GM19351 (cell line): ENCODE data around the gene CRY1.

Experiments
- ATAC-seq: cut with Tn5 transposase; IDR thresholded peaks from one replicate; pipeline ENCODE4 v1.9.1; 2021; ENCODE audit warnings: mild to moderate bottlenecking, moderate library complexity; ENCODE audit not compliant: unreplicated experiment

Gene CRY1

DNA sequence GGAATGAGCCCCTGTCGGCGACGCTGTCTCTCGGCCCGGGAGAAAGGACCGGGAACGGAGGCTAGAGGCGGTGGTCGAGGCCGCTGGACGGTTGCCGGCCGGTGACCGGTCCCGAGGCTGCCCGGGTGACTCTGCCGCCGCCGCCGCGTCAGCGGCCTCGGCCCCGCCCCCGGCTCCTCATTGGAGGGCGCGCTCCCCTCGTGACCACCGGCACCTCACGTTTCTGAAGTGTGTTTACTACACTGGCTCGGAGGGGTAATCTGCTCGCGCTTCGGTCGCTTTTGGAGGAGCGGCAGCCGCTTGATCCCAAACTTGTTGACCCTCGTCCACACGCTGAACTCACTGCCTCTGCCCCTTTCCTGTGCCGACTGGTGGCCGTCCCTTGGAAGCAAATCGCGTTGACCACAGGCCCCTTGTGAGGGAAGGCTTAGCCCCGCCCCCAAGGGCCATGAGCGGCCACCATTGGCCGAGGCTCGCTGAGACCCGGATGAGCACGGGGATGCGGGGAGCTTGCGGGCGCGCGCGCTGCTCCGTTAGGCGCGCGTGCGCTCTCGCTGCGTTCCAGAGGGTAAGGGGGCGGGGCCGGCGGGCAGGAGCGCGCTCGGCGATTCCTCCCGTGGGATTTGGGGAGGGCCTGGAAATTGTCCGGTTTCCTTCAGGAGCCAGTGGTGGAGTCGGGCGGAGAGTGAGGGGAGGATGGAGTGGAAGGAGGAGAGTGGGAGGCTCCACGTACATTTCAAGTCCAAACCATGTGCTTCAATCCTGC, at the start of gene CRY1:
Gene CRY1, minus strand, starts transcription at position 133 of the 766 bp plus-strand sequence. CDS start 588 bp downstream, outside the sequence.
- ATAC-seq = peak; percentile 85

DNA sequence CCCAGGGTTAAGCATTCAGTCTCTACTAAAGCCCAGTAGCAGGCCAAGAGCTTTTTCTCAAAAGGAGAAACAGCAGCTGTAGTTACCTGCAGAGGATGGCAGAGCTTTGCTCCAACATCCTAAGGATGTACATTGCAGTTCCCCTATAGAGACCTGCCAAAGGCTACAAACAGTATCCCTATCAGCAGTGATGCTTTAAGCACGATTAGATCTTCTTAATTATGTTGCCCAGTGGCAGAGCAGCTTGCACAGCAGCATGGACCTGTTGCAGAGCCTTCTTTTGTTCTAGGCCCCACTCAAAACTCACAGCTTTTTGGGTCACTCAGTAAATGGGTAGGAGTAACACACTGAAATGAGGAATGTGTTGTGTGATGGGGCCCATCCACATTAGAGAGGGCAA, 46.4 kb upstream of the CRY1 start:
- no peak for ATAC-seq

DNA sequence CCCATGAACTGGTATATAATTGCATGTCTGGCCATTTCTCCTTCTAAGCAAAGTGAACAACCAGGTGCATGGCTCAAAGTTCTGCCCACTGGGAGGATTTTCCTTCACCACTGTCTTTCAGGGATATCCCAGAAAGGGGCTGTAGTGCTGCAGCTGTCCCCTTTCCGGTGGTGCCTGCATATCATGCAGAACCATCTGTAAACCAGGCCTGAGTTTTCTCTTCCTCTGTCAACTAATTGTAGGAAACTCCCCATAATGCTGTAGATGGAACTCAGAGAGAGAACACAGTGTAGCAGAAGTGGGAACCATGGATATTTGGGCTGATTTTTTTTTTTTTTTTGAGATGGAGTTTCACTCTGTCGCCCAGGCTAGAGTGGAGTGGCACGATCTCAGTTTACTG, 45.6 kb upstream of the CRY1 start:
- ATAC-seq = no peak

DNA sequence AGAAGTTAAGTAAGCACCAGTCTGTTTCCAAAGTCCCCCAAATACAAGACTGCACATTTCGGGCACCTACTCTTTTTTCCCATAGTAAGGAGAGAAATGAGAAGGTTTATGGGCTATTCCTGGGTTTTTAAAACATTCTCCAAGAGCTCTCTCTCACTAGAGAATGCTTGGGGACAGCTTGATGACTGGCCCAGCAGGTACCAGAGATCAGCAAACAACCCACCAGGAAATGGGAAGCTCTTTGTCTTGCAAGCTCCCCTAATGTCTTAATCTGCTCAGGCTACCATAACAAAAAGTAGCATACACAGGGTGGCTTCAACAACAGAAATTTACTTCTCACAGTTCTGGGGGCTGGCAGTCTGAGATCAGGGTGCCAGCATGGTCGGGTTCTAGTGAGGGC, 41.8 kb upstream of the CRY1 start:
- ATAC-seq = no peak

DNA sequence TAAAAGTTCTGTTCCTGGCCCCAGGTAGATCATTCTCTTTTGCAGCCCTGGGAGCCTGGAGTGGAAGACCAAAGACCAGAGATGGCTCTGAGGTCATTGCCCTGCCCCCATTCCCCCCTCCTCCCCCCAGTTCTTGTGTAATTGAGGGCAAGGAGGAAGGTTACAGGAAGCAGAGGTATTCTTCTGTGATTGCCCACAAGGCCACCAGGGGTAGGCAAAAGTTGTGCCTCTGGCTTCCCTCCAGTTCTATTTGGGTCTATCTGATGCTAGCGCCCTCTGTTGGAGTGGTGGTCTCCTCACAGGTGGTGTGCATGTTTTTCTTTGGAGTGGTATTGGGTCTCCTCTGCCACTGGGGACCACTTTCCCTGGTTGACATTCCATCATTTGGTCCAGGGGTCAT, 41.2 kb upstream of the CRY1 start:
- no peak for ATAC-seq

DNA sequence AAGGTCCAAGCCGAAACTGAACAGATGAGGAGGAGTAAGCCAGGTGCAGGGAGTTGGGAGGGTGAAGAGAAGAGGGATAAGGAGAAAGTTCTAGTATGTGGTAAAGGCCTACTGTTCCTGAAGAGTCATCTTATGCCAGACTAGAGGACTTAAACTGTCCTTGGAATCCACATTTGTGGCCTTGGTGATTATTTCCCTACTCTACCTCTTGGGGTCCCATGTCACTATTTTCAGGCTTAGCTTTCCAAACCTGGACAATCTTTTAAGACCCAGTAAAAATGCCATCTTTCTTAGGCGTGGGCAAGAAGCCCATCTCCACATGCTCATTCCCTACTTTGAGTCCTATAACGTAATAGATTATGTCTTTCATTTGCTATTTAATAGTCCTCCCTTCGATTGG, 40.1 kb upstream of the CRY1 start:
- ATAC-seq = no peak

DNA sequence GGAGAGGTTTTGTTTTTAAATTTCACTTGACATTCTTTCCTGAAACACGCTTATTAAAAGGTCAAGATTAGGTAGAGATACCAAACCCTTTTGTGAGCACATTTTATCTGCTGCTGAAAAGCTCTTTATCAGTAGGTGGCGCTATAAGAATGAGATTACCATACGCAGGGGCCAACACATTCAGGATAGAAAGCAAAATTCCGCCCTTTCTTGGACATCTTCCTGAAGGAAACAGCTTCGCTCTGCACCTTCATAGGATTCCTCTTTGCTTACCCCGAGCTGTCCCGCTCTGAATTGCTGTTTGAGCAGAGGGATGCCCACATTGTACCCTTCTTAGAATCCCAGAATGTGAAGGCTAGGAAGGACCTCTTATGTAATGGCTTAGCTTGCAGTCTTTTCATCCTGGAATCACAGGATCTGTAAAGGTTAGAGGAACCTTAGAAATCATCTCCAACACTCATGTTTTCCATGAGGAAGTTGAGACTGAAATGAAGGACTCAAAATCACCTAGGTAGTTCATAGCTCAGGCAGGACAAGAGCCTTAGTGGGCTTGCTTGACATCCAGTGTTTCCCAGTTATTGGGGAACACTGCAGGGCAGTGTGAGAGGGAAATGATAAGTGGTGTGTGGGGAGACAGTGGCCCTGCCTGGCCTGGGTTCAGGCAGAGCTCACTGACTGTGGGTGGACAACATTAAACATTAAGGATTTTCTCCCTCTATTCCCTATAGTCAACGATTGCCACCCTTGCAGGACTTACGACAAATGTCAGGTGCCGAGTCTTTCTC, 38.7 kb upstream of the CRY1 start:
- ATAC-seq = no peak

DNA sequence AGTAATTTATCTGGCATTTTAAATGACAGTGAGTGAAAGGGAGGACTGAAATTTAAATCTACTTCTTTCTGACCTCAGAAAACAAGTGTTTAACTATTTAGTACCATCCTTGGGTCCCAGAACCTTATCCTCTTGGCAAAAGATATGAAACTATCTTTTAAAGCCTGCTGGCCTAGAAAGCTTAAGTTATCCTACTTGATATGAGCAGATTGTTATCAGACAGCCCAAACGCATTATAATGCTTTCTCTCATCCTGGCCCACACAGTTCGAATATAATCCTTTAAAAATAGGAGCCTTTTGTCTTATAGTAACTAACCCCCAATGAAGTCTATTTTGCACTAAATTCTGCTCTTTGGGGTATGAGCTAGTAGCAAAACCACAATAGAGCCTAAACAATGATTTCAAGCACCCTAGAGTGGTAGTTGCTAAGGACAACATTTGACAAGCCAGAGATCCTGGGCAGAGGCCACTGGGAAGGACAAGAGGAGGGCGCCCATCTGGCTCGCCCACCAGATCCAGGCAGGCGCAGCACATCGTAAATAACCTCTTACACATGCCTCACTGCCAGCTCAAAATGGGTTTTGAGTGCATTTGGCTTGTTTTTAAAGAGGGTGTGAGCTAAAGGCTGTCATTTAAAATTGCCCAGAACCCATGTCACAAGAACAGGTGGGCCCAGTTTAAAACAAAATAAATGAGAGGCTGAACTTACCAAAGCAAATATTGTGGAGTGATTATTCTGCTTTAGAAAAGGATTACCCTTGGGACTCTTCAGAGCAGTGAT, 37.7 kb upstream of the CRY1 start:
- ATAC-seq = no peak

DNA sequence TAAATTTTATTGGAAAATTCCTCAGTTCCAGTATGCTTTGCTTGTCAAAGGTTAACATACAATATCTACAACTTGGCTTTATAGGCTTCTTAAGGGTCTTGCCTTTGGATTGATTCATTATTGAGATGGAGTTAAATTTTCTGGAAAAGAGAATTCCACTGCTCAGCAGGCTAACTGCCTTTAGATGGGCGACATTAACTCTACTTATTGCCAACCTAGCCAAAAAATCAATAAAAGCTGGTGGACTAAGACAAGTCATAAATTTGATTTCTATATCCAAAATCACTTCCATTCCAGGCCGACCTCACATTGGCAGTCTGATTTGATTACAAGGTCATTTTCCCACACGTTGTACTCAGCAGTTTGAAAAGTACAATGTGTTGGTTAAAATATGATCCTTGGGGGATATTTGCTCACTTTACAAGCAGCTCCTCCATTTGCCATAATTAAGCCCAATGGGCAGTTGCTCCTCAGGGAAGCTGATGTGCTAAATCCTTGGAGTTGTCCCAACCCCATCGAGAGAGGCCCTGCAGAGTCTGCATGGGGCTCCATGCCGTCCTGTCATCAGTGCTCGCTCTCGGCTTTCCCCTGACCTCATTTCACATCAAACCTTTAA, 36.1 kb upstream of the CRY1 start:
- ATAC-seq = no peak

DNA sequence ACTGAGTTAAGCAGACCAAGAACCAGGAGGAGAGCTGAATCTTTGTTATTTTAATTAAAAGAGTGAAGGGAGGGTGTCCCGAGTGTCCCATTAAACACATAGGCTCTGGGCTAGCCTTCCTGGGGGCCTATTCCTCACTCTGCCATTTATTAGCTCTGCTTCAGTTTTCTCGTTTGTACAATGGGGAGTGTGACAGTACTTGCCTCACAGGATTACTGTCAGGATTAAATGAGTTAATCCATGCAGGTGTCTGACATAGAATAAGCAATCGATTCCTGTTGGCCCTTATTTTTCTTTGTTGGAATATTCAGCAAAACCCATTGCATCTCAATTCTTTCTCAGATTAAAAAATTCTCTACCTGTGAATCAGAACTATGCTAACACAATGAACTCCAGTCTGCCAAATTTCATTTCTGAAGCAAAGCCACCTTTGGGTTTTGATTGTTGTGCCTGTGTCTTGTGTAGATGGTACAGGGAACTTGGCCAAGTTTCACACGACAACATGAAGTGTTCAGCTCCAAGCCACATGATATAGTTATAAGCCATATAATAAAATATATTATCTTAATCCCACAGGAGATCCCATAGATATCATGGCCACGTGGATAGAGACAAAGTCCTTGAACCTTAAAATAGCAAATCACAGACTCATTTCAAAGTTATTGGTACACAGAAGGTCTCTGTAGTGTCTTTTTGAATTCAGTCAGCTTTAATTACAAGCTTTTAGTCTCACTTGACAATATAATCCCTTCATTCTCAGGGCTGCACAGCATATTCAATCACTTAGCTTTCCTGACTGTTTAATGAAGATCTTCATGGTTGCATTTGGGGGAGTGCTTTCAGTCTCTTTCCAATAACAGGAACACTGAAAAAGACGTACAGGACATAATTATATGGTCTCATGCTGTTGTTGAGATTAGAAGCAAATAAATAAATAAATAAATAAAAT, 34.4 kb upstream of the CRY1 start:
- no peak for ATAC-seq

DNA sequence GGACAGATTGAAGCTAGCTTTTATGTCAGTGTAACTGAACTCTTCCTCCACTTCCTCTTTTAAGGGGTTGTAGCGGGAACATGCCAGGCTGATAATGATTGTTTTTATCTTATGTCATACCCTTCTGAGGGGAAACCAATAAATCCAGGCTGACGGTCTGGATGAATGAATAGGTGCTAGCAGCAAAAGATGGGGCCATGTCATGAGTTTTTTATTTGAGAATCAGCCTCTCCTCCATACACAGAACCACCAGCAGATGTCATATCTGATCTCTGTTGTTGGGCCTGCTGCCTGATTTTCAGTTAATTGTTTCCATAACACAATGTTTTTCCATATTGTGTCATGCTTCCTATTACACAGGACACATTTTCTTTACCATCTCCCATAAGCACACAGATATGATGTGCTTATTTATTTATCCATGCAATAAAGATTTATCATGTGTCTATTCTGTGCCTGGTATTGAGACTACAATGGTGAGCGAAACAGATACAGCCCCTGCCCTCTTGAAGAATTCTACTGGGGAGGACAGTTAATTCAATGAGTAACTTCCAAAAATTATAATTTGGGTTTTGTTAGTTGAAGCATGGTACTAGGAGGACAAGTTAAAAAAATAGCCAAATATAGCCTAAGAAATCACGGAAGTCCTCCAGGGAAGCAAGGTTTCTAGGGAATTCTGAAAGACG, 33.6 kb upstream of the CRY1 start:
- no peak for ATAC-seq

DNA sequence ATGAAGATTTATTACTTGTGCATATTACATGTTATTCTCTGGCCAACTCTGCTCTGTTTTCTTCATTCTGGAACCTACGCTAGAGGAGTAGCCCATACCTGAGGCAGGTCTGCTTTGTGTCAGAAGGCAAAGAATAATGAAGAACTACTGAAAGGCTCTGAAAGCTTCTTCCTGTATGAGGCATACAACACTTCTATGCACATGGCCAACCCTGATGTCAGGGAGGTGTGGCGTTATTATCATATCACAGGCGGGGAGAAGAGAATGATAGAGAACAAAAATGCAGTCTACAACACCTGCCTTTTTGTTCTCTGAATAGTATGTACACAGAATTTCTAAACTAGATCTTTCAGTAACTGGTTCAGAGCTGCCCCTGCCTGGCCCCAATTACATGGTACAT, 32.5 kb upstream of the CRY1 start:
- no peak for ATAC-seq

DNA sequence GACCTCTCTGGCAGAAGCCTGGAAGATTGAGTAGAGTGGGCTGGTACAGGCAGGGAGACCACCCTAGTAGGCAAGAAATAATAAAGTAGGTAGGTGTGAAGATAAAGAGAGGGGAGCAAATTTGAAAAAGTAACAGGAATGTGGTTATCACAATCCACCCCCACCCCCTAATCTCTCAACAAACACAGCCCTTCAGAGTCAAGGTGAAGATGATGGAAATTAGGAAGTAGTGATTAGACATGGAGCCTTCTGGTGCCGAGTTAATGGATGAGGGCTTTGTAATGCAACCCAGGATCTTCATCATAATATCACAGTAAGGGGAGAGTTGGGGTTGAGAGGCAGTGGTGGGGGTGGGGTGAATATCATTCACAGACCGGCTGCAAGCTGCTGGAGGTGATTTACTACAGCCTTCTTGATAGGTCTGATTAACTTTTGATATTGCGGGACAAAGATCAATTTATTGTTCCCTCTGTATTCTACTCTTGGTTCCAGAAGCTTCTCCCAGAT, 29.2 kb upstream of the CRY1 start:
- no peak for ATAC-seq

DNA sequence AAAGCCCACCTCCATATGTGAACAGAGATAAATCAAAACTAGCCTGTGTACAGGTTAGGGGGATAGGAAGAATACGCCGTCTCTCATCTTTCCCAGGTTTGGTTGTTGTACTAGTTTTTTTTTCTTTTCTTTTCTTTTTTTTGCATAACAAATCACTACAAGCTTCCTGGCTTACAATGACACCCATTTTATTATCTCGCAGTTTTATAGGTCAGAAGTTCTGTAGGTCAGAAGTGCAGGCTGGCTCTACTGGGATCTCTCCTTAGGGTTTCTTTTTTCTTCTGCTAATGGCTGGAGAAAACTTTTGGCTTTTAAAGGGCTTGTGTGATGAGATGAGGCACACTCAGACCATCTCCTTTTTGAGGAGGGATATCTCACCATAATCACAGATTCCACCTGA, 25.7 kb upstream of the CRY1 start:
- ATAC-seq = no peak

DNA sequence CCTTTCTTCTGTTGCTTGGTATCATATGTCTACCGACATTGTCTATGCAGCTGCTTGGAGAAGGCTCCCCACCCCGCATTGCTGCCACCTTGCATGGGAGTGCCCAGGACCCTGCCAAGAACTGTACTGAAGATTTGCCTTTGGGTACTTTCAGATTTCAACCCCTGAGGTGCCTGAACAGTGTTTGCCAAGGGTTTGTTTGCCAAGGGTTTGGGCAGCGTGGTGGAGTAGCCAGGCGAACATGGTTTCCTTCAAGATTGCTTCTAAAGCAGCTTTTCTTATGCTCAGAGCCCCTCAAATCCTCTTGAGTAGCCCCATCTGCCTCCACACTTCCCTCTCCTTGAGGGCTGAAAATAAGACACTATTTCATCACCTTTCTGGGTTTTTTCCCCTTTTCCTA, 25.3 kb upstream of the CRY1 start:
- ATAC-seq = no peak

DNA sequence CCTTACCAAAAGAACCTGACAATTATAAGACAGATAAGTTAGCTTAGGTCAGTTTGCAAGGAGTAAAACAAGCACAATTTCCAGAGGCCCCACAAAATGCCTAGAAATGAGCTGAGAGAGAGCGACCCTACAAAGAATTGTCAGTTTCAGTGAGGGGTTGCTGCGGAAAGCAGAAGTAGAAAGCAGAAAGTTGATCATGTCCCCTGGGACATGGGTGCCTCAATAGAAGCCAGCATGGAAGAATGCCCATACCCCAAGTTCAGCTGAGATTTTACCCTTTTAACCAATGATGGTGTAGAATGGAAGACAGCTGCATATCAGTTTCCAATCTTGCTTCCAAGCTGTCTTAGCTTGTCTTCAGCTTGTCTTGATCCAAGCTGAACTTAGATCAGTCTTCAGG, 21.8 kb upstream of the CRY1 start:
- no peak for ATAC-seq

DNA sequence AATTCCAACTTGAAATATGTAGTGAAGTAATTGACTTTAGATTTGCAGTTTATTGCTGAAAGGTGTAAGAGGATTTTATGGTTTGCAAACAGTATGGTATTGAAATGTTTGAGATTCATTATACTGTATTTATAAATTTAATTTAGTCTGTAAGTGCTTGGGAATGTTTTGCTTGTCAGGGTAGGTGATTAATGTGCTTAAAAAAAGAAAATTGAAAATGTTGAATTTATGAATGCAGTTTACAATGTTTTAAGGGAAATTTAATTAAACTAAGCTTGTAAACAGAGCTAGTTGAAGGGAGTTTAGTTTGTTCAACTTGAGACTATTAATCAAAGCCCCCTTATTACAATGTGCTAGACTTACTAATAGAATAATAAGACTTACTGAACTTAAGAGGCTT, 18.0 kb upstream of the CRY1 start:
- no peak for ATAC-seq

DNA sequence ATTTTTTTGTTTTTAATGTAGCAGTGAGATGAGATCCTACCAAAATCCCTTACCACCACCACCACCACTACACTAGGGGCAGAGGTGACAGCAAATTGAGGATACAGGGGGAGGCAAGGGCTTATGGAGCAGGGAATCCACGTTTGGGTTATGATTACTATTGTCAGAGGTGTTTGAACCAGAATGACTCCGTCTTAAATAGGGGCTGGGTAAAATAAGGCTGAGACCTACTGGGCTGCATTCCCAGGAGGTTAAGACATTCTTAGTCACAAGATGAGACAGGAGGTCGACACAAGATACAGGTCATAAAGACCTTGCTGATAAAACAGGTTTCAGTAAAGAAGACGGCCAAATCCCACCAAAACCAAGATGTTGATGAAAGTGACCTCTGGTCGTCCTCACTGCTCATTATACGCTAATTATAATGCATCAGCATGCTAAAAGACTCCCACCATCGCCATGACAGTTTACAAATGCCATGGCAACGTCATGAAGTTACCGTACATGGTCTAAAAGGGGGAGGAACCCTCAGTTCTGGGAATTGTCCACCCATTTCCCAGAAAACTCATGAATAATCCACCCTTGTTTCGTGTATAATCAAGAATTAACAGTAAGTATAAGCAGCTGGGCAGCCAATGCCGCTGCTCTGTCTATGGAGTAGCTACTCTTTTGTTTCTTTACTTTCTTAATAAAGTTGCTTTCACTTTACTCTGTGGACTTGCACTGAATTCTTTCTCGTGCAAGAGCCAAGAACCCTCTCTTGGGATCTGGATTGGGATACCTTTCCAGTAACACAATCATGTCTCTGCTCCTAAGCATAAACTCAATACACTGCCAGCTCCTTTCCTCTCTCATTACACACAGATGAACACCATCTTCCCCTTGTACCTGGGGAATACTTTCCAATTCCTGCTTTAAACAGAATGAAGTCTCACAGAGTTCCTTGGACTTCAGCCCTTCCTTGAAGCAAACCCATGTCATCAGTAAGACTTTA, 16.7 kb upstream of the CRY1 start:
- no peak for ATAC-seq
